Smooth muscle cell (in vitro differentiated cells): Measurements from ENCODE around the gene ZC3H18. TPM values are rescaled to one million over a fixed set of nuclear protein-coding genes. Genes with fewer than 3 reads are reported as not detected.

Experiments used
- DNase-seq: peaks from one replicate; lab custom pipeline; 2025; ENCODE audit not compliant: unreplicated experiment; lab: John Stamatoyannopoulos, UW
- H2AFZ ChIP-seq: fragments of 200-600 bp; sonication (generic); 2 replicates; pipeline ENCODE4 v1.6.0; 2016; ENCODE audit warnings: antibody characterized with exemption, low read depth, mild to moderate bottlenecking
- H3F3A ChIP-seq: fragments of 200-600 bp; sonication (generic); 2 replicates; pipeline ENCODE4 v1.6.0; 2017; ENCODE audit warnings: antibody characterized with exemption, low read depth
- H3K27ac ChIP-seq: fragments of 200-600 bp; sonication (generic); 2 replicates; pipeline ENCODE4 v1.5.1; 2016; ENCODE audit warnings: low read depth, mild to moderate bottlenecking
- H3K27me3 ChIP-seq: fragments of 200-600 bp; sonication (generic); 2 replicates; pipeline ENCODE4 v1.6.1; 2016; ENCODE audit warnings: low read depth, mild to moderate bottlenecking
- H3K36me3 ChIP-seq: fragments of 200-600 bp; sonication (generic); 2 replicates; pipeline ENCODE4 v1.5.1; 2016; ENCODE audit warnings: low read depth
- H3K4me1 ChIP-seq: fragments of 200-600 bp; sonication (generic); 2 replicates; pipeline ENCODE4 v1.5.1; 2016; ENCODE audit warnings: low read depth
- H3K4me2 ChIP-seq: fragments of 200-600 bp; sonication (generic); 2 replicates; pipeline ENCODE4 v1.6.0; 2016; ENCODE audit warnings: mild to moderate bottlenecking
- H3K4me3 ChIP-seq: fragments of 200-600 bp; sonication (generic); 2 replicates; pipeline ENCODE4 v1.5.1; 2016; ENCODE audit warnings: mild to moderate bottlenecking
- H3K79me2 ChIP-seq: fragments of 200-600 bp; sonication (generic); 2 replicates; pipeline ENCODE4 v1.6.0; 2016; ENCODE audit warnings: low read depth, mild to moderate bottlenecking
- H3K9ac ChIP-seq: fragments of 200-600 bp; sonication (generic); 2 replicates; pipeline ENCODE4 v1.6.0; 2016; ENCODE audit warnings: low read depth
- H3K9me3 ChIP-seq: fragments of 200-600 bp; sonication (generic); replicated peaks from 2 replicates; pipeline ENCODE4 v1.5.1; 2016; ENCODE audit warnings: low read depth
- H4K20me1 ChIP-seq: fragments of 200-600 bp; sonication (generic); 2 replicates; pipeline ENCODE4 v1.6.0; 2016; ENCODE audit warnings: low read depth
- WGBS: methylation state at CpG from one replicate; pipeline ENCODE4 v1.1.7; 2016; ENCODE audit warnings: low lambda C conversion rate; 5-methylcytosine and 5-hydroxymethylcytosine counted together
- polyA plus RNA-seq: library from polyadenylated mRNA; unstranded; fragments of >200 nt; fragmentation: Nextera tagmentation; extraction: Ambion mirVana; gene quantifications from 2 replicates; pipeline ENCODE4 v1.2.1, GENCODE V29; 2016
- total RNA-seq: library from RNA; depleted of rRNA; stranded (reverse); fragments of >200 nt; gene quantifications from 2 replicates; pipeline ENCODE4 v1.2.3, GENCODE V29; 2014
- TF ChIP-seq, protein P1 (sequence below): fragments of 200-600 bp; sonication (generic); IDR thresholded peaks from 2 replicates; pipeline ENCODE4 v1.5.1; 2017; ENCODE audit warnings: borderline replicate concordance, mild to moderate bottlenecking, antibody characterized with exemption; ENCODE audit not compliant: insufficient read depth, poor library complexity, severe bottlenecking

The ZC3H18 gene
- total and polyA plus RNA-seq, 2 experiments from 2014 or later = 14.6 to 30.4 TPM

DNA sequence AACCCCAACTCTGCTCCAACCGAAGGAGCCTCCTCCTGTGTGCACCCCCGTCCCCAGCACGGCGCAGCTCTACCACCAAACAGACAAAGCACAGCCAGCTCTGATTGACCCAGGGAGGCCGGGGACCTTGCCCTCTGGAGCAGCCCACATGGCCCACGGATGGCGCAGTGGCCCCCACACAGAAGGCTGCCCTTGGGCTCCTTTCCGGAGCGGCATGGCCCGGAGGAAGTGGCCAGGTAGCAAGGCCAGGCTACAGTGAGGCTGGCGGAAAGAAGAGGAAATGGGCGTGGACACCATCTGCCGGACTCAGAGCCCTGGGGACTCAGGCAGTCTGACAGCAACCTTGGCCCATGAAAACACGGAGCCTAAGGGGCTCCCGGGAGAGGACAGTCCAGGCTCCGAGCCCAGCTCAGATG lies 19.9 kb upstream of the ZC3H18 start:
- TF ChIP-seq, protein P1, sequence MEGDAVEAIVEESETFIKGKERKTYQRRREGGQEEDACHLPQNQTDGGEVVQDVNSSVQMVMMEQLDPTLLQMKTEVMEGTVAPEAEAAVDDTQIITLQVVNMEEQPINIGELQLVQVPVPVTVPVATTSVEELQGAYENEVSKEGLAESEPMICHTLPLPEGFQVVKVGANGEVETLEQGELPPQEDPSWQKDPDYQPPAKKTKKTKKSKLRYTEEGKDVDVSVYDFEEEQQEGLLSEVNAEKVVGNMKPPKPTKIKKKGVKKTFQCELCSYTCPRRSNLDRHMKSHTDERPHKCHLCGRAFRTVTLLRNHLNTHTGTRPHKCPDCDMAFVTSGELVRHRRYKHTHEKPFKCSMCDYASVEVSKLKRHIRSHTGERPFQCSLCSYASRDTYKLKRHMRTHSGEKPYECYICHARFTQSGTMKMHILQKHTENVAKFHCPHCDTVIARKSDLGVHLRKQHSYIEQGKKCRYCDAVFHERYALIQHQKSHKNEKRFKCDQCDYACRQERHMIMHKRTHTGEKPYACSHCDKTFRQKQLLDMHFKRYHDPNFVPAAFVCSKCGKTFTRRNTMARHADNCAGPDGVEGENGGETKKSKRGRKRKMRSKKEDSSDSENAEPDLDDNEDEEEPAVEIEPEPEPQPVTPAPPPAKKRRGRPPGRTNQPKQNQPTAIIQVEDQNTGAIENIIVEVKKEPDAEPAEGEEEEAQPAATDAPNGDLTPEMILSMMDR = no peak
- no peak overlapping the region for H3K4me3 ChIP-seq
- H3K79me2 ChIP-seq = no peaks in the 10 kb centered on the region
- no peaks in the 10 kb centered on the region for H3K9me3 ChIP-seq
- H3K36me3 ChIP-seq = no peaks in the 10 kb centered on the region
- no peak overlapping the region for H2AFZ ChIP-seq
- WGBS = 83% methylated on average over 16 of the region's 16 CpGs
- H3K4me1 ChIP-seq = no peaks in the 10 kb centered on the region
- H3K4me2 ChIP-seq = no peak overlapping the region
- no peak for DNase-seq
- H3K27me3 ChIP-seq = peaks cover 27% of the 10 kb centered on the region
- H3K27ac ChIP-seq = no peak overlapping the region
- H3K9ac ChIP-seq = no peak overlapping the region
- no peaks in the 10 kb centered on the region for H3F3A ChIP-seq
- H4K20me1 ChIP-seq = no peaks in the 10 kb centered on the region

GRCh38 chr16:88552166-88552565 lies 18.0 kb upstream of the ZC3H18 start:
- no peak overlapping the region for H3K9ac ChIP-seq
- H3K4me1 ChIP-seq = no peaks in the 10 kb centered on the region
- no peaks in the 10 kb centered on the region for H3K79me2 ChIP-seq
- no peaks in the 10 kb centered on the region for H4K20me1 ChIP-seq
- 96% methylated on average over 10 of the region's 10 CpGs for WGBS
- peaks cover 20% of the 10 kb centered on the region for H3K27me3 ChIP-seq
- no peak overlapping the region for H3K4me3 ChIP-seq
- H3F3A ChIP-seq = no peaks in the 10 kb centered on the region
- no peaks in the 10 kb centered on the region for H3K36me3 ChIP-seq
- TF ChIP-seq, protein P1 = no peak
- no peak overlapping the region for H3K27ac ChIP-seq
- no peak overlapping the region for H3K4me2 ChIP-seq
- DNase-seq = no peak
- no peak overlapping the region for H2AFZ ChIP-seq
- H3K9me3 ChIP-seq = no peaks in the 10 kb centered on the region

GRCh38 chr16:88552815-88553214 lies 17.4 kb upstream of the ZC3H18 start:
- Histone ChIP-seq H3K4me1 (no peaks in the 10 kb centered on the region), H4K20me1 (no peaks in the 10 kb centered on the region), H3K27ac (no peak overlapping the region), H3K4me3 (no peak overlapping the region), H3K9me3 (no peaks in the 10 kb centered on the region), H3K27me3 (peaks cover 19% of the 10 kb centered on the region), H3K79me2 (no peaks in the 10 kb centered on the region), H3K4me2 (no peak overlapping the region), H2AFZ (no peak overlapping the region), H3K9ac (no peak overlapping the region), H3K36me3 (no peaks in the 10 kb centered on the region), H3F3A (no peaks in the 10 kb centered on the region)
- 90% methylated on average over 13 of the region's 13 CpGs for WGBS
- DNase-seq = no peak
- TF ChIP-seq, protein P1 = no peak

GRCh38 chr16:88553739-88554138 lies 16.5 kb upstream of the ZC3H18 start:
- no peaks in the 10 kb centered on the region for H3K79me2 ChIP-seq
- H3K36me3 ChIP-seq = no peaks in the 10 kb centered on the region
- no peak overlapping the region for H2AFZ ChIP-seq
- no peak overlapping the region for H3K4me2 ChIP-seq
- DNase-seq = no peak
- H3K4me1 ChIP-seq = no peaks in the 10 kb centered on the region
- no peak overlapping the region for H3K27ac ChIP-seq
- 91% methylated on average over 15 of the region's 16 CpGs for whole genome bisulfite sequencing
- no peak overlapping the region for H3K4me3 ChIP-seq
- H3K9ac ChIP-seq = no peak overlapping the region
- no peaks in the 10 kb centered on the region for H3F3A ChIP-seq
- H3K27me3 ChIP-seq = peaks cover 9% of the 10 kb centered on the region
- H3K9me3 ChIP-seq = no peaks in the 10 kb centered on the region
- H4K20me1 ChIP-seq = no peaks in the 10 kb centered on the region
- TF ChIP-seq, protein P1 = no peak
